ENCODE data around the gene BAK1. TPM values are rescaled to one million over a fixed set of nuclear protein-coding genes. Genes with fewer than 3 reads are reported as not detected.
A peak's percentile ranks its signal among the peaks of the same experiment; 100 is the strongest.

The BAK1 gene
- 47.1 TPM for polyA plus RNA-seq (2012; ENCODE audit: insufficient read depth, insufficient read length, low read depth)

GRCh38 chr6:33579828-33580714 is at the start of gene BAK1:
Gene BAK1, minus strand, starts transcription at chr6:33580276. Its CDS starts 2,672 bp downstream, at chr6:33577604.
- TF ChIP-seq, protein P1, sequence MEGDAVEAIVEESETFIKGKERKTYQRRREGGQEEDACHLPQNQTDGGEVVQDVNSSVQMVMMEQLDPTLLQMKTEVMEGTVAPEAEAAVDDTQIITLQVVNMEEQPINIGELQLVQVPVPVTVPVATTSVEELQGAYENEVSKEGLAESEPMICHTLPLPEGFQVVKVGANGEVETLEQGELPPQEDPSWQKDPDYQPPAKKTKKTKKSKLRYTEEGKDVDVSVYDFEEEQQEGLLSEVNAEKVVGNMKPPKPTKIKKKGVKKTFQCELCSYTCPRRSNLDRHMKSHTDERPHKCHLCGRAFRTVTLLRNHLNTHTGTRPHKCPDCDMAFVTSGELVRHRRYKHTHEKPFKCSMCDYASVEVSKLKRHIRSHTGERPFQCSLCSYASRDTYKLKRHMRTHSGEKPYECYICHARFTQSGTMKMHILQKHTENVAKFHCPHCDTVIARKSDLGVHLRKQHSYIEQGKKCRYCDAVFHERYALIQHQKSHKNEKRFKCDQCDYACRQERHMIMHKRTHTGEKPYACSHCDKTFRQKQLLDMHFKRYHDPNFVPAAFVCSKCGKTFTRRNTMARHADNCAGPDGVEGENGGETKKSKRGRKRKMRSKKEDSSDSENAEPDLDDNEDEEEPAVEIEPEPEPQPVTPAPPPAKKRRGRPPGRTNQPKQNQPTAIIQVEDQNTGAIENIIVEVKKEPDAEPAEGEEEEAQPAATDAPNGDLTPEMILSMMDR (IDR thresholded peaks at IDR 0.05; ENCODE audit: low read depth, low read length): peak; percentile 47
- H3K4me1 ChIP-seq: peaks cover 4% of the 10 kb centered on the region
- H3K9me3 ChIP-seq: no peaks in the 10 kb centered on the region
- no peaks in the 10 kb centered on the region for H3K27me3 ChIP-seq
- H3K36me3 ChIP-seq: peaks cover 17% of the 10 kb centered on the region
- peak within 1 kb of the TSS; percentile 99 for H3K4me3 ChIP-seq (ENCODE audit: low read depth, low read length)
- peak; percentile 95 for DNase-seq

- no peaks in the 10 kb centered on the region for H3K4me1 ChIP-seq
- TF ChIP-seq, protein P1 (IDR thresholded peaks at IDR 0.05; ENCODE audit: low read depth, low read length): no peak
- DNase-seq: no peak
- no peaks in the 10 kb centered on the region for H3K27me3 ChIP-seq
- H3K9me3 ChIP-seq: no peaks in the 10 kb centered on the region
- H3K4me3 ChIP-seq (ENCODE audit: low read depth, low read length): no peak overlapping the region
- no peaks in the 10 kb centered on the region for H3K36me3 ChIP-seq
These were observed 48.4 kb upstream of the BAK1 start for GRCh38 chr6:33628401-33628964.

- TF ChIP-seq, protein P1 (IDR thresholded peaks at IDR 0.05; ENCODE audit: low read depth, low read length): no peak
- Histone ChIP-seq H3K4me3 (ENCODE audit: low read depth, low read length) (no peak overlapping the region), H3K9me3 (no peaks in the 10 kb centered on the region), H3K4me1 (no peaks in the 10 kb centered on the region), H3K27me3 (no peaks in the 10 kb centered on the region), H3K36me3 (no peaks in the 10 kb centered on the region)
- DNase-seq: no peak
These were observed 47.8 kb upstream of the BAK1 start for GRCh38 chr6:33627876-33628275.

DNA sequence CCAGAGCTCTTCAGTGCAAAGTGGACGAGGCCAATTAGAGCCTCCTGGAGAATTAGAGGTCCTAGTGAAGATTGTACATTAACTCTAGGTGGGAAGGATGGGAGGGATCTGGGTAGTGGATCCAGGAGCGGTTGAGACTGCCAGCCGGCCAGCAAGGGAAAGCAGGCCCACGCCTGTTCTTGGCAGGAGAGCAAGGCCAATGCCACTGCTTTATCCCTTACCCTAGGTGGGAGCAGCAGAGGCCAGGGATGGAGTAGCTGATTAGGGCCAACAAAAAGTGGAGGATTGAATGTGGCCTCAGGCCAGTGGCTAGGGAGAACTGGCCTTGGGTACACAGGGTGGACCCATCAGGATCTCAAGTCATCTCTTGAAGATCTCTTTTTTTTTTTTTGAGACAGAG is 44.8 kb upstream of the BAK1 start:
- Histone ChIP-seq H3K9me3 (no peaks in the 10 kb centered on the region), H3K27me3 (peaks cover 27% of the 10 kb centered on the region), H3K36me3 (no peaks in the 10 kb centered on the region), H3K4me3 (ENCODE audit: low read depth, low read length) (no peak overlapping the region), H3K4me1 (no peaks in the 10 kb centered on the region)
- no peak for DNase-seq
- TF ChIP-seq, protein P1 (IDR thresholded peaks at IDR 0.05; ENCODE audit: low read depth, low read length): no peak

DNA sequence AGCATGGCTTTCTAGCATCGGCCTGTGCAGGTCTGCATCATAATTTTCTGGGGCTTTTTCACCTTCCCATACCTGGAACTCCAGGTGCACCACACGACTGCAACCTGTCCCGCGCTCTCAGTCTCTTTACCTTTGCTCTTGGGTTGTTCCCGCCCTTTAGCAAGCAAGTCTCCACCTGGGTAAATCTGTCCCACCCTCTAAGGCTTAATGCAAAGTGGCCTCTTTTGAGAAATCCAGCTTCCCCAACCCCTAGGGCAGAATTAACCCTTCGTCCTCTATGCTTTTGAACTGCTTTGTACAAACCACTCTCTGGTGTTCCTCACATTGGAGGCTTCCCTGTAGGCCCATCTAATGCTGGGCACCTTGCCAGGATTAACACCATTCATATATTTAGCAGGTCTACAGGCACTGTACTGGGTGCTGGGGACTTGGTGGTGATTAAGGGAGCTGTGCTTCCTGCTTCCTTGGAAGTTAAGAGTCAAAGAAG is 43.9 kb upstream of the BAK1 start:
- Histone ChIP-seq H3K27me3 (peaks cover 30% of the 10 kb centered on the region), H3K4me1 (no peaks in the 10 kb centered on the region), H3K4me3 (ENCODE audit: low read depth, low read length) (no peak overlapping the region), H3K36me3 (no peaks in the 10 kb centered on the region), H3K9me3 (no peaks in the 10 kb centered on the region)
- TF ChIP-seq, protein P1 (IDR thresholded peaks at IDR 0.05; ENCODE audit: low read depth, low read length): no peak
- DNase-seq: no peak

Data from BE2C (cell line).